ENCODE measurements around the gene MRPL43.

DNA sequence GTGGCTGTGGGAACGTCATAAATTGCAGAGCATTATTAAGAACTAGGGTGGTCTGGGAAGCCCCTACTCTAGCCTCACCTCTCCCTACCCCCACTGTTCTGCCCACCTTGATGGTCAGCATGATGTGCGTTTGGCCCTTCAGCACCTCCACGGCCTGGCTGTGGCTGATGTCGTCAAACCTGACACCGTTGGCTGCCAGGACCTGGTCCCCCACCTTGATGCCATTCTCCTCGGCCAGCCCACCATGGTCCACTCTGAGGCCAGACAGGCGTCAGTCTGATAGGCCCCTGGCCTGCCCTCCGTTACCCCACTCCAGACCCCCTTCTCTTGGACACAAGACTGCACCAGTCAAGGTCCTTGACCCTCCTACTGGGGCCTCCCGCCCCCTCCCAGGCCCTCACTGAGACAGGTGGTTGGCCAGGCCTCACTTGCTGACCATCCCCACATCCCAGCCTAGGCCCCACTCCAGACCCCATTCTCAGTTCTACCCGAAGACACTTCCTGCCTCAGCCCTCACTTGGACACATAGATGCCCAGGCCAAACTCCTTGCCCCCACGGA lies 34.5 kb upstream of the MRPL43 start:
- TF ChIP-seq, protein P1, sequence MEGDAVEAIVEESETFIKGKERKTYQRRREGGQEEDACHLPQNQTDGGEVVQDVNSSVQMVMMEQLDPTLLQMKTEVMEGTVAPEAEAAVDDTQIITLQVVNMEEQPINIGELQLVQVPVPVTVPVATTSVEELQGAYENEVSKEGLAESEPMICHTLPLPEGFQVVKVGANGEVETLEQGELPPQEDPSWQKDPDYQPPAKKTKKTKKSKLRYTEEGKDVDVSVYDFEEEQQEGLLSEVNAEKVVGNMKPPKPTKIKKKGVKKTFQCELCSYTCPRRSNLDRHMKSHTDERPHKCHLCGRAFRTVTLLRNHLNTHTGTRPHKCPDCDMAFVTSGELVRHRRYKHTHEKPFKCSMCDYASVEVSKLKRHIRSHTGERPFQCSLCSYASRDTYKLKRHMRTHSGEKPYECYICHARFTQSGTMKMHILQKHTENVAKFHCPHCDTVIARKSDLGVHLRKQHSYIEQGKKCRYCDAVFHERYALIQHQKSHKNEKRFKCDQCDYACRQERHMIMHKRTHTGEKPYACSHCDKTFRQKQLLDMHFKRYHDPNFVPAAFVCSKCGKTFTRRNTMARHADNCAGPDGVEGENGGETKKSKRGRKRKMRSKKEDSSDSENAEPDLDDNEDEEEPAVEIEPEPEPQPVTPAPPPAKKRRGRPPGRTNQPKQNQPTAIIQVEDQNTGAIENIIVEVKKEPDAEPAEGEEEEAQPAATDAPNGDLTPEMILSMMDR (IDR thresholded peaks at IDR 0.05) = no peak
- no peak for TF ChIP-seq POLR2A (IDR thresholded peaks at IDR 0.05)

Measured in suprapubic skin (tissue), 3 donors.